HuH-7.5 (cell line): Measurements from ENCODE around the gene ELOVL5.

ENCODE experiments used
- DNase-seq: peaks from one replicate; pipeline ENCODE4 v3.0.0; 2011; ENCODE audit warnings: low spot score

The ELOVL5 gene

GRCh38 chr6:53268858-53269608 lies 79.7 kb downstream of the ELOVL5 start:
- DNase-seq: no peak

DNA sequence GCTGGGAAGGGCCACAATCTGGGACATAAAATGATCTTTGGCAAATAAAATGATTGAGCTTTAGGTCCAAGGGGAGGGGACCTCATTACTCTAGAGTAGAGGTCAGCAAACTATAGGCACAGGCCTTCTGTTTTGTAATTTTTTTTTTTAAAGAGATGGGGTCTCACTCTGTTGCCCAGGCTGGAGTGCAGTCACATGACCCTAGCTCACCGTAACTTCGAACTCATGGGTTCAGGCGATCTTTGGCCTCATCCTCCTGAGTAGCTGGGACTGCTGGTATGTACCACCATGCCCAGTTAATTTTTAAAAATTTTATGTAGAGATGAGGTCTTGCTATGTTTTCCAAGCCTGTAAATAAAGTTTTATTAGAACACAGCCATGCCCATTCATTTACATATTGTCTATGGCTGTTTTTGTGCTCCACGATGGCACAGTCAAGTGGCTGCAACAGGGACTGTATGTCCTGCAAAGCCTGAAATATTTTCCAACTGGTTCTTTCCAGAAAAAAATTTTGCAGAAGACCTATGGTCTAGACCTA lies 82.1 kb downstream of the ELOVL5 start:
- no peak for DNase-seq

DNA sequence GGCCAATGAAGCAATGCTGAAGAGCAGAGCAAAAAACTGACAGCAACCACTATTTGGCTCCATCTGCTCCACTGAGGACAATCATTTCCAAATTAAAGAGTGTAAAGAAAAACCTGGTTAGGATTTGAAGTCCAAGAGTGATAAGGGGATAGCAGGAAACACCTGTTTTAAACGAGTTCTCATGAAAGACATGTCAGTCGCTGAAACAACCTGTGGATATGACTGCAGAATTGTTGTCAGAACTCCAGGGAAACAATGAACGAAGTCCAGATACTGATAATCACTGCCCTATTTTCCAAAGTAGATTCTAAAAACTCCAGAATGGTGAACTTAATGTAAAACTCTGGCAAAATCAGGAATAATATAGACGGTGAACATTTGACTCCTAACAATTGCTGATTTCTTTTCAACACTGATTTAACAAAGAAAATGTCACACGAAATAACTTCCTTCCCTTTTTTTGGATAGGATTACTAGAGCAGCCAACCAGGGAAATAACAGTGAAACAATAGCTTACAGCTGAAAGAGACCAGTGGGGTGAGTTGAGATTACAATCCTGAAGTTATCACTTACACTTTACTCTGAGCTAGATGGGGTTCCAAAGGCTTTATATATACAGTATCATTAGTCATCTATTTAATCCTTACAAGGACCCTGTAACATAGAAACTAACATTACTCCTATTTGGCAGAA lies 83.7 kb downstream of the ELOVL5 start:
- no peak for DNase-seq

DNA sequence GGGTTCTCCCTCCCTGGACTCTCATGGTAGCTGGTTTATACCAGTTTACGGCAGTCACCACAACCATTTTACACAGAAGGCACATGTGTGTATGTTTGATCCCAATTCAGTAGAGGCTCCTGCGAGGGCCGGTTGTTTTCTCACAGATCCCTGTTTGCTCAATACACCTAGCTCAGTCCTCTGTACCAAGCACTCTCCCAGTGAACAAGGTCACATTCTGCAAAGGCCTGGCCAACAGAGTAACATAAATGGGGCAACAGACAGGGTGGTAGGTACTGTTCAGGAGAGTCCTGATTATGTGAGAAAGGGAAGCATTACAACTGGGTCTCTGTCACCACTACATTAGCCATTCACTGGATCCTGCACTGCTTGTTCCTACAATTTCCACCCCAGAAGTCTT lies 84.4 kb downstream of the ELOVL5 start:
- DNase-seq: no peak

- no peak for DNase-seq
These were observed 84.8 kb downstream of the ELOVL5 start for GRCh38 chr6:53263917-53264316.

- no peak for DNase-seq
These were observed 88.7 kb downstream of the ELOVL5 start for GRCh38 chr6:53259860-53260580.

DNA sequence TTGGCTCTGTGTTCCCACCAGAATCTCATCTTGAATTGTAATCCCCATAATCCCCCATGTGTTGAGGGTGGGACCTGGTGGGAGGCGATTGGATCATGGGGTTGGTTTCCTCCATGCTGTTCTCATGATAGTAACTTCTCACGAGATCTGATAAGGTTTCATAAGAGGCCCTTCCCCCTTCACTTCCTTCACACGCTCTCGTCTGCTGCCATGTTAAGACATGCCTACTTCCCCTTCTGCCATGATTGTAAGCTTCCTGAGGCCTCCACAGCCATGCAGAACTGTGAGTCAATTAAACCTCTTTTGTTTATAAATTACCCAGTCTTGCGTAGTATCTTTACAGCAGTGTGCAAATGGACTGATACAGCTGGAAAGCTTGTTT lies 90.0 kb downstream of the ELOVL5 start:
- DNase-seq: no peak

DNA sequence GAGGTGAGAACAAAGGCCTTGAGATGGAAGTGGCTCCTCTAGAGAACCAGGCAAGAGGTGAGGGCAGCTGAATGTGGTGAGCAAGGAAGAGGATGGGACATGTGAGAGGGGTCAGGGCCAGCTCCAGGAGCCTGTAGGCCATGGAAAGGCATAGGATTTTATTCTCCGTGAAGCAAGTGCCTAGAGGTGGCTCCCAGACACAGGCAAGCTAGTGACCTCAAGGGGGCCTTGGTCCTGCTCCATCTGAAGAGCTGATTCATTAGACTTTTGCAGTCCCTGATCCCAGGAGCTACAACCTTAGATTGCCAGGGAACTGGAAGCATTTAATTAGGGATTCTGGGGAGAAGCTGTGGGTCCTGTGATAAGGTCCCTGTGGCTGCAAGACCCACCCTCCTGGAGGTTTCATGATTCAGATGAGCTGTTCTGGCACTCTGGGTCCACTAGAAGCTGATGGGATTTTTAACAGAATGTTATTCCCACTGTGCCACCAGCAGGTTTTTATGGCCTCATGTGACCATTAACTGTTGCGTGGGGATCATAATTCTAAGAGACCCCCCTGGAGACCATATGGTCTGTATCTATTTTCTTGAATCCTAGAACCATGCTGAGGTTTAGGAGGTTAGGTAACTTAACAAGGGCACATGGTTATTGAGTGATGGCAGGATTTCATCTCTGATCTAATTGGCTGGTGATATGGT lies 90.5 kb downstream of the ELOVL5 start:
- no peak for DNase-seq

DNA sequence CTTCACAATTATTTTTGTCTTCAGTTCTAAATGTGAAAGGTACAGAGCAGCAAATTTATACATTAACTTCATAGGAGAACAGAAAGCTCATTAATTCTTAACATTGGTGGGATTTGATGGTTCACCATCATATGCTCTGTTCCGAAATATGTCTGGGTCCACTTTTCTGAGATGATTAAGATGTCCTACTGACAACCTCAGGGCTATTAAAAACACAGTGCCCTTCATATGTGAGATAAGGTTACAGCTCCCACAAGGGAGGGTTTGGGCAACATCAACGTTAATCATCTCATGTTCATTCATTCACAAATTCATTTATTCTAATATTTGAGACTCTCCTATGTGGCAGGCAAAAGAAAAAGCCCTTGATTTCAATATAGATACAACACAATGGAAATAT lies 91.2 kb downstream of the ELOVL5 start:
- no peak for DNase-seq

DNA sequence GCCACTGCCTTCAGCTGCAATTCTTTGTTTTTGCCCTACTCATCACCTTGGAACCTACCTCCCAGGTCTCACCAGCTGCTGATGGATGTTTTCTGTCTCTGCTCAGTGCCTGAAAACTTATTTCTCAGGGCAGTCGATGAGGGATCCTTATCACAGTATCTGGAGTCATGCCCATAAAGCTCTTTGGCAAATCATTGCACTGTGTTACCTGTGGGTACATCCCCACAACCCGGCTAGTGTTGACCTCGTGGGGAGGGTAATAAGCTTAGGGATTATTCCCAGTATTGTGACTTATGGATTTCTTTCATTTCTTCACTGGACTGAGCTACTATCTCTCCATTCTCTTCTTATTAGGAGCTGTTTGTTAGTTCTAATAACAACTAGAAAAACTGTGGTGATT lies 91.7 kb downstream of the ELOVL5 start:
- no peak for DNase-seq

GRCh38 chr6:53252177-53252692 lies 96.5 kb downstream of the ELOVL5 start:
- DNase-seq: no peak

- DNase-seq: no peak
These were observed 97.6 kb downstream of the ELOVL5 start for GRCh38 chr6:53251033-53251672.

- DNase-seq: no peak
These were observed 98.3 kb downstream of the ELOVL5 start for GRCh38 chr6:53250176-53251032.

- no peak for DNase-seq
These were observed 101.8 kb downstream of the ELOVL5 start for GRCh38 chr6:53246924-53247323.

DNA sequence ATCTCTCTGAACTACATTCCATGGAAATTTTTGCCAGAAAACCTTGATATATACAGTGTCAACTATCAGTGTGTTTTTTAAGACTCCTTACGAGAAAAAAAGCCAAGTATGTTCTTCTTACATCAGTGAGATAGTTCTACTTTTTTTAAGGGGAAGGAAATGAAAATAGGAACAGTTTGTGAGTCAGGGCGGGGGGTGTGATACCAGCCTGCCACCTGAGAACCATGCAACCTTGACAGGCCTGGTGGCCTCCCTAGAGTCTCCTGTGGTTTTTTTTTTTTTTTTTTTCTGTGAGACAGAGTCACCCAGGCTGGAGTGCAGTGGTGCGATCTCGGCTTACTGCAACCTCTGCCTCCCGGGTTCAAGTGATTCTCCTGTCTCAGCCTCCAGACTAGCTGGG lies 103.8 kb downstream of the ELOVL5 start:
- DNase-seq: no peak

DNA sequence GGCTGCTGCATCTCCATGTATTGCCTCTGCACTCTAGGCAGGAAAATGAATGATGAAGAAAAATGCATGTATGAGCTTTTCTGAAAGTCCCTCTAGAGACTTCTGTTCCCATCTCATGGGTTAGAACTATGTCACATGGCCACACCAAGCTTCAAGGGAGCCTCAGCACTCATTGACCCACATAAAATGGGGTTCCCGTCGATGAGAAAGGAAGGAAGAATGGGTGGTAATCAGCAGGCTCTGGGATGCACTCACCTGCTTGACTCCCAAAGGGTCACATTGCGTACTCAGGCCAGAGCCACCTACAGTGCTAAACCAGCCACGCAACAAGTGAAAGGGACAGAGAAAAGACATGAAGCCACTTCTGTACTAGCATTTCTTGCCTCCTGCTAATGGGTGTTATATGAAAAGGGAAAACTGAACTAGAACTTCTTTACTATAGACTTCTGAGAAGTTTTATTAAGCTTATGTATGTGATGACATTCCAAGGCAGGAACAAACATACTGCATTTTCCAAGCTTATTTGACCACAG lies 104.3 kb downstream of the ELOVL5 start:
- DNase-seq: no peak

DNA sequence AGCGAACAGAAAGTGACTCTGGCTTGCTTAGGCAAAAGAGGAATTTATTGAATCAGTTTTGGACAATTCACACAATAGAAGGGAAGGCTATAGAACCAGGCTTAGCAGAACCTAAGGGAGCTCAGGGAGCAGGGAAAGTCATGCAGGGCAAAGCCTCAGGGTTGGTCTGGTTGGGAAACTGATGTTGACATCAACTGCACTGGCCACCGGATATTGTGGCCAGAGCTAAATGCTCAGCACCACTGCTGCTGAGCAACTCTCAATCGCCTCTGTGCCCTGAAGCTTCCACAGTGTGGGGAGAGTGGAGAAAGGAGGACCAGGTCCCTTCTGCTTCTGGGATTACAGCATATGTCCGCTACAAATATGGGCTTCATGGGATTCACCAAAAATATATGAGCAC lies 106.8 kb downstream of the ELOVL5 start:
- no peak for DNase-seq

GRCh38 chr6:53240761-53241160 lies 108.0 kb downstream of the ELOVL5 start:
- DNase-seq: no peak

DNA sequence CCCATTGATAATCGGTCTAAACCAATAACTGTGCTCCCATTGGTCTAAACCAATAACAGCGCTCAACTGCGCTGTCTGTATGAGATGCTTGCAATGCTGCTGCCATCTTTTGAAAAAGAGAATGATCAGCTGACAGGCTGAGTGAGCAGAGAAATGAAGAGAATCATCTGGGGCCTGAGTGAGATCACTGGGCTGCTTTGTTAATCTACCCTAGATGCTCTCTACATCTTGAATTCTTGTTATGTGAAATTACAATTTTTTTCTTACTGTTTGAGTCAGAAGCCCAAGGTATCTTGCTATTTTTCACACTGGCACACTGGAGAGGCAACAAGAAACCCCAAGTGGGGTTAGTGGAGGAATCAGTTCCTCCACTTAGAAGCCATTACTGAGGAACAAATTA lies 108.6 kb downstream of the ELOVL5 start:
- DNase-seq: no peak

- no peak for DNase-seq
These were observed 109.2 kb downstream of the ELOVL5 start for GRCh38 chr6:53239526-53239925.
